Adrenal gland (tissue), 12 donors: ENCODE measurements around the gene HRNR. TPM values are rescaled to one million over a fixed set of nuclear protein-coding genes. Genes with fewer than 3 reads are reported as not detected.
A peak's percentile ranks its signal among the peaks of the same experiment; 100 is the strongest.

ENCODE experiments used
- DNase-seq, 7 donors: peaks; one replicate each; pipeline ENCODE4 v3.0.0-alpha.2; 2019 to 2020
- H3K27ac ChIP-seq, 5 donors: fragments of 200-600 bp; sonication (generic) in 4 of 5; 1 replicate in 3 of 5; 2 replicates in 2 of 5; pipeline versions ENCODE4 v1.5.1 to v1.8.0; 2016 to 2020; ENCODE audit warnings: mild to moderate bottlenecking in 1 of 5
- H3K27me3 ChIP-seq: fragments of 200-600 bp; 2 replicates; pipeline ENCODE4 v1.8.0; 2021
- H3K36me3 ChIP-seq, 2 donors: fragments of 200-600 bp; replicated peaks in 1 of 2; 1 replicate in 1 of 2; 2 replicates in 1 of 2; pipeline versions ENCODE4 v1.5.1 to v1.8.0; 2018 to 2022
- H3K4me1 ChIP-seq, 2 donors: fragments of 200-600 bp; replicated peaks in 1 of 2; 1 replicate in 1 of 2; 2 replicates in 1 of 2; pipeline versions ENCODE4 v1.5.1 to v1.8.0; 2018 to 2021
- H3K4me3 ChIP-seq, 4 donors: fragments of 200-600 bp; sonication (generic) in 3 of 4; one replicate each; pipeline ENCODE4 v1.5.1; 2016 to 2018
- H3K9me3 ChIP-seq, 3 donors: fragments of 200-600 bp; sonication (generic) in 1 of 3; replicated peaks in 1 of 3; 1 replicate in 2 of 3; 2 replicates in 1 of 3; pipeline versions ENCODE4 v1.5.1 to v1.8.0; 2016 to 2021
- CTCF ChIP-seq, 6 experiments: fragments of 450-650 bp in 4 of 6; fragments of 200-600 bp in 2 of 6; sonication (generic) in 1 of 6; IDR thresholded peaks; 1 replicate in 5 of 6; 2 replicates in 1 of 6; pipeline versions ENCODE4 v1.5.1 to v1.8.0; 2016 to 2021; ENCODE audit warnings: antibody characterized with exemption in 6 of 6, mild to moderate bottlenecking in 2 of 6, moderate library complexity in 1 of 6
- POLR2A ChIP-seq, 2 donors: fragments of 450-650 bp; IDR thresholded peaks; one replicate each; pipeline ENCODE4 v1.6.1; 2017; ENCODE audit warnings: antibody characterized with exemption in 2 of 2, mild to moderate bottlenecking in 2 of 2, moderate library complexity in 1 of 2
- WGBS, 4 donors: extraction: QIAGEN DNeasy Blood & Tissue Kit in 2 of 4; methylation state at CpG; one replicate each; pipeline versions ENCODE4 v1.1.5 to v1.1.7; 2013 to 2017; 5-methylcytosine and 5-hydroxymethylcytosine counted together
- intact Hi-C, 2 donors: fragments of 100-400 bp; cut with DNase I; formaldehyde crosslinking; loops; one replicate each; pipeline versions ENCODE4 v1.14.1 to v1.15.0; 2022 to 2023
- polyA plus RNA-seq, 3 donors: library from polyadenylated mRNA; stranded (reverse); fragments of 200-250 nt in 2 of 3; fragments of 350-450 nt in 1 of 3; fragmentation: Illumina TruSeq in 1 of 3; extraction: RNeasy Lipid Tissue Mini Kit (QIAGEN cat#74804) in 1 of 3; gene quantifications; one replicate each; pipeline ENCODE4 v1.2.3, GENCODE V29; 2013 to 2014
- total RNA-seq, 9 donors: library from RNA; depleted of rRNA in 4 of 9; stranded (reverse); fragments of >200 nt in 4 of 9; fragments of 120-200 nt in 1 of 9; fragmentation: NEBNext Ultra II Directional in 1 of 9; extraction: Animal tissue kit (Norgen Biotek cat#: 25700) in 1 of 9; gene quantifications; one replicate each; pipeline versions ENCODE4 v1.1.0 to v1.2.4, GENCODE V29; 2013 to 2023
- donor health status: healthy with polysubstance abuse.
- donor health status: Bipolar disorder and iron deficiency.
- donor health status: DM: yes; HTN: yes; CAD: no.
- donor health status: DM: no; HTN: no; CAD: no.
- donor health status: DM: no; HTN: no; CAD: no.
- donor health status: DM: yes; HTN: yes; CAD: no.

Gene HRNR
- total and polyA plus RNA-seq, 12 donors: under 0.01 TPM; not detected in 9

DNA sequence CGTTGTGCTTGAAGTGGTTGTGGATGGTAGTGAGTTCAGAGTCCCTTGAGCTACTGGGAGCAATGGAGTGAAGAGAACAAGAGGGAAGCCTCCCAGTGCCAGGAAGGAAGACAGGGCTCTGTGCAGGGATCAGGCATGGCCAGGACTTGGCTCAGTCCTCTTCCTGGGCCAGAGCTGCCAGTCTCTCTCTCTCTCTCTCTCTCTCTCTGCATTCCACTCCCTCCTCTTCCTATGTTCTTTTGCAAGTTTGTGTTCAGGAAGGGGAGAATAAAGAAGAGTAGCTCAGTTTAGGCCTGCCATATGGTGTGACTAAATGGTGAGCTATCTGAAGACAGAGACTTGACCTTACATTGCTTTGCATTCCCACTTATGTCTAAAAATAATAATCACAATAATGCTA, 44.4 kb downstream of the HRNR start:
- intact Hi-C loops: no loop called here
- no peaks in the 10 kb centered on the region for H3K9me3 ChIP-seq
- H3K27me3 ChIP-seq: no peaks in the 10 kb centered on the region
- no peak overlapping the region for H3K4me3 ChIP-seq
- 66 to 82% (median 76%) methylated on average over 1 of the region's 1 CpG for WGBS, 4 donors
- H3K4me1 ChIP-seq: no peaks in the 10 kb centered on the region
- TF ChIP-seq CTCF (IDR thresholded peaks at IDR 0.05) (no peak), POLR2A (IDR thresholded peaks at IDR 0.05) (no peak)
- H3K36me3 ChIP-seq: no peaks in the 10 kb centered on the region
- no peak for DNase-seq
- no peak overlapping the region for H3K27ac ChIP-seq

GRCh38 chr1:152170287-152170905, 53.6 kb downstream of the HRNR start:
- H3K27ac ChIP-seq: no peak overlapping the region
- WGBS, 4 donors: 59 to 66% (median 63%) methylated on average over 5 of the region's 5 CpGs
- no peak overlapping the region for H3K4me3 ChIP-seq
- intact Hi-C loops: no loop called here
- H3K27me3 ChIP-seq: no peaks in the 10 kb centered on the region
- no peaks in the 10 kb centered on the region for H3K9me3 ChIP-seq
- TF ChIP-seq CTCF (IDR thresholded peaks at IDR 0.05) (no peak), POLR2A (IDR thresholded peaks at IDR 0.05) (no peak)
- H3K36me3 ChIP-seq: no peaks in the 10 kb centered on the region
- peaks cover 3 to 18% of the 10 kb centered on the region in 2 donors for H3K4me1 ChIP-seq
- no peak for DNase-seq

DNA sequence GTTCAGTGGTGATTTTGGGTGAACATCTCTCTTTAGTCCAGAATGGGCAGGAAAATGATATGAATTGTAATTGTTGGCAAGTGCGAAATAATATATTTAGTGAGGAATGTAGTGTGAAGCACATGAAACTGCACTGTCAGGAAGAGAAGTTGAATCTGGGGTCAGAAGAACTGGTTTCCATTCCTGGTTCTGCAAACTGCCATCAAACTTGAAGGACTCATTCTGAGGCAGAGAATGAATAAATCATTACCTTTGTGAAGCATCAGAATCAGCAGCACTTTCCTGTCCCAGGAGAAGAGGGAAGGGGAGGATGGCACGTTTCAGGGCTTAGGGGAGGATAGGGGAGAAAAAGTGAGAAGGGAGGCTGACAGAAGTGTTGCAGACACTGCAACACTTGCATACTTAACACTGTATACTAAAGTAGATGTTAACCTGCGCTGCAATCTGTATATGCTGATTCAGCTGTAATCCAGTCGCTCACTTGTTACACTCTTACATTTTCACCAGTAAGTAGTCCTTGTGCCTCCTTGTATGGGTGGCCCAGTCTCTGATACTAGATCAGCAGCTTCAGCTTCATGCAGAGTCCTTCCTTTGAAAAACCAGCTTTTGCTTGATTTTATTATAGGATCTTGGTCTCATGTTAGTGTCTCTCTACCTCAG, 54.5 kb downstream of the HRNR start:
- no peaks in the 10 kb centered on the region for H3K36me3 ChIP-seq
- intact Hi-C loops: no loop called here
- peaks cover 3 to 18% of the 10 kb centered on the region in 2 donors for H3K4me1 ChIP-seq
- TF ChIP-seq POLR2A (IDR thresholded peaks at IDR 0.05): no peak
- TF ChIP-seq CTCF (IDR thresholded peaks at IDR 0.05): no peak
- no peak overlapping the region for H3K4me3 ChIP-seq
- no peaks in the 10 kb centered on the region for H3K27me3 ChIP-seq
- WGBS, 4 donors: 65 to 76% (median 72%) methylated on average over 4 of the region's 4 CpGs
- peak overlapping the region in 1 of 5 donors; percentile 77 for H3K27ac ChIP-seq
- no peak for DNase-seq
- no peaks in the 10 kb centered on the region for H3K9me3 ChIP-seq

DNA sequence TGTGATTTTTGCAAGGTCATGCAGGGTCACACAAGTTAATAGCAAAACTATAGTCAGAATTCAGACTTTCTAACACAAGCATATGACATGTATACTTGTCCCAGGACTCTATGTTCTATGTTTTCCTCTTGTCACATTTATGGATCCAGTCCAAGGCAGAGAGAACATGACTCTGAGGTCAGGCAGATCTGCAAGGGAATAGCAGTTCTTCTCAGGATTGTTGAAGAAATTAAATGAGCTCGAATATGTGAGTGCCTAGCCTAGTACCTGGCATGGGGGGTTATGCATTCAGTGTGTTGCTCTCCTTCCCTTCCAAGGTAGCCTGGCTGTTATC, 55.5 kb downstream of the HRNR start:
- DNase-seq: no peak
- peak overlapping the region in 1 of 5 donors; percentile 77 for H3K27ac ChIP-seq
- H3K36me3 ChIP-seq: no peaks in the 10 kb centered on the region
- TF ChIP-seq POLR2A (IDR thresholded peaks at IDR 0.05) (no peak), CTCF (IDR thresholded peaks at IDR 0.05) (no peak)
- H3K27me3 ChIP-seq: no peaks in the 10 kb centered on the region
- WGBS, 4 donors: 33 to 58% (median 42%) methylated on average over 1 of the region's 1 CpG
- no peak overlapping the region for H3K4me3 ChIP-seq
- intact Hi-C loops: no loop called here
- no peaks in the 10 kb centered on the region for H3K9me3 ChIP-seq
- H3K4me1 ChIP-seq: peaks cover 3 to 18% of the 10 kb centered on the region in 2 donors
